Hepatocyte (in vitro differentiated cells): ENCODE data around the gene NUDT3. TPM values are rescaled to one million over a fixed set of nuclear protein-coding genes. Genes with fewer than 3 reads are reported as not detected.

ENCODE experiments used
- DNase-seq: peaks from one replicate; pipeline ENCODE4 v3.0.0-alpha.2; 2016; ENCODE audit warnings: low spot score
- H2AFZ ChIP-seq: fragments of 200-600 bp; sonication (generic); 2 replicates; pipeline ENCODE4 v1.6.0; 2016; ENCODE audit warnings: antibody characterized with exemption, mild to moderate bottlenecking
- H3K27ac ChIP-seq: fragments of 200-600 bp; sonication (generic); 2 replicates; pipeline ENCODE4 v1.5.1; 2016; ENCODE audit warnings: mild to moderate bottlenecking
- H3K27me3 ChIP-seq: fragments of 200-600 bp; sonication (generic); 2 replicates; pipeline ENCODE4 v1.6.1; 2016
- H3K36me3 ChIP-seq: fragments of 200-600 bp; sonication (generic); replicated peaks from 2 replicates; pipeline ENCODE4 v1.5.1; 2016; ENCODE audit warnings: low read depth; ENCODE audit not compliant: insufficient read depth
- H3K4me1 ChIP-seq: fragments of 200-600 bp; sonication (generic); 2 replicates; pipeline ENCODE4 v1.5.1; 2016; ENCODE audit warnings: mild to moderate bottlenecking, moderate library complexity; ENCODE audit not compliant: insufficient read depth
- H3K4me2 ChIP-seq: fragments of 200-600 bp; sonication (generic); 2 replicates; pipeline ENCODE4 v1.6.0; 2016
- H3K4me3 ChIP-seq: fragments of 200-600 bp; sonication (generic); 2 replicates; pipeline ENCODE4 v1.5.1; 2016; ENCODE audit warnings: mild to moderate bottlenecking
- H3K79me2 ChIP-seq: fragments of 200-600 bp; sonication (generic); 2 replicates; pipeline ENCODE4 v1.6.0; 2017; ENCODE audit warnings: mild to moderate bottlenecking
- H3K9me2 ChIP-seq: fragments of 200-600 bp; sonication (generic); replicated peaks from 2 replicates; pipeline ENCODE4 v1.6.0; 2017; ENCODE audit warnings: mild to moderate bottlenecking; ENCODE audit not compliant: insufficient read depth
- H3K9me3 ChIP-seq: fragments of 200-600 bp; sonication (generic); 2 replicates; pipeline ENCODE4 v1.5.1; 2016; ENCODE audit warnings: low read depth, mild to moderate bottlenecking
- H4K20me1 ChIP-seq: fragments of 200-600 bp; sonication (generic); 2 replicates; pipeline ENCODE4 v1.6.0; 2016; ENCODE audit warnings: mild to moderate bottlenecking; ENCODE audit not compliant: insufficient read depth, poor library complexity, severe bottlenecking
- CTCF ChIP-seq: fragments of 200-600 bp; sonication (generic); IDR thresholded peaks from 2 replicates; pipeline ENCODE4 v1.5.1; 2016; ENCODE audit warnings: antibody characterized with exemption, mild to moderate bottlenecking; ENCODE audit not compliant: poor library complexity
- EZH2 ChIP-seq: fragments of 200-600 bp; sonication (generic); IDR thresholded peaks from 2 replicates; pipeline ENCODE4 v1.6.1; 2016; ENCODE audit warnings: antibody characterized with exemption, mild to moderate bottlenecking, borderline replicate concordance
- EZH2phosphoT487 ChIP-seq: fragments of 200-600 bp; sonication (generic); IDR thresholded peaks from one replicate; pipeline ENCODE4 v1.6.1; 2018; ENCODE audit warnings: antibody characterized with exemption, mild to moderate bottlenecking, low read depth, moderate library complexity; ENCODE audit not compliant: unreplicated experiment, severe bottlenecking
- WGBS: methylation state at CpG from one replicate; pipeline ENCODE4 v1.1.6; 2016; ENCODE audit warnings: low lambda C conversion rate; ENCODE audit errors: missing lambda C conversion rate; 5-methylcytosine and 5-hydroxymethylcytosine counted together
- polyA plus RNA-seq: library from polyadenylated mRNA; unstranded; fragments of >200 nt; fragmentation: Nextera tagmentation; extraction: Ambion mirVana; gene quantifications from 2 replicates; pipeline ENCODE4 v1.2.1, GENCODE V29; 2016
- total RNA-seq: library from RNA; depleted of rRNA; stranded (reverse); fragments of >200 nt; gene quantifications from 2 replicates; pipeline ENCODE4 v1.2.3, GENCODE V29; 2014

Gene NUDT3
- total and polyA plus RNA-seq, 2 experiments from 2014 or later: 6.2 to 20.4 TPM

- Histone ChIP-seq H3K27me3 (no peaks in the 10 kb centered on the region), H3K4me1 (no peaks in the 10 kb centered on the region), H3K36me3 (no peaks in the 10 kb centered on the region), H4K20me1 (no peaks in the 10 kb centered on the region), H2AFZ (no peak overlapping the region), H3K4me3 (no peak overlapping the region), H3K27ac (no peak overlapping the region), H3K9me2 (no peaks in the 10 kb centered on the region), H3K79me2 (no peaks in the 10 kb centered on the region), H3K4me2 (no peak overlapping the region), H3K9me3 (no peaks in the 10 kb centered on the region)
- 95% methylated on average over 4 of the region's 4 CpGs for WGBS
- TF ChIP-seq EZH2phosphoT487 (no peak), EZH2 (no peak), CTCF (no peak)
- DNase-seq: no peak
Observed at GRCh38 chr6:34280216-34280615, 112.3 kb downstream of the NUDT3 start.

- H4K20me1 ChIP-seq: no peaks in the 10 kb centered on the region
- no peak overlapping the region for H3K27ac ChIP-seq
- no peak overlapping the region for H2AFZ ChIP-seq
- no peaks in the 10 kb centered on the region for H3K9me3 ChIP-seq
- no peaks in the 10 kb centered on the region for H3K79me2 ChIP-seq
- no peak for TF ChIP-seq EZH2phosphoT487
- TF ChIP-seq CTCF: no peak
- no peak for TF ChIP-seq EZH2
- H3K27me3 ChIP-seq: no peaks in the 10 kb centered on the region
- H3K4me1 ChIP-seq: no peaks in the 10 kb centered on the region
- H3K36me3 ChIP-seq: no peaks in the 10 kb centered on the region
- no peaks in the 10 kb centered on the region for H3K9me2 ChIP-seq
- no peak overlapping the region for H3K4me2 ChIP-seq
- WGBS: 91% methylated on average over 5 of the region's 5 CpGs
- DNase-seq: no peak
- no peak overlapping the region for H3K4me3 ChIP-seq
Observed at GRCh38 chr6:34278833-34279232, 113.6 kb downstream of the NUDT3 start.

- no peaks in the 10 kb centered on the region for H3K79me2 ChIP-seq
- no peaks in the 10 kb centered on the region for H3K27me3 ChIP-seq
- H4K20me1 ChIP-seq: no peaks in the 10 kb centered on the region
- H3K4me2 ChIP-seq: no peak overlapping the region
- 92% methylated on average over 4 of the region's 4 CpGs for WGBS
- no peak overlapping the region for H3K4me3 ChIP-seq
- TF ChIP-seq EZH2 (no peak), CTCF (no peak), EZH2phosphoT487 (no peak)
- H3K4me1 ChIP-seq: no peaks in the 10 kb centered on the region
- H3K36me3 ChIP-seq: no peaks in the 10 kb centered on the region
- DNase-seq: no peak
- no peaks in the 10 kb centered on the region for H3K9me3 ChIP-seq
- H2AFZ ChIP-seq: no peak overlapping the region
- H3K27ac ChIP-seq: no peak overlapping the region
- no peaks in the 10 kb centered on the region for H3K9me2 ChIP-seq
Observed at GRCh38 chr6:34277763-34278112, 114.7 kb downstream of the NUDT3 start.
